GM12878 (cell line): ENCODE results near the gene BAZ1B. TPM values are rescaled to one million over a fixed set of nuclear protein-coding genes. Genes with fewer than 3 reads are reported as not detected.

Experiments
- ATAC-seq: fragments of 200-7000 bp; cut with Tn5 transposase; 3 replicates; pipeline ENCODE4 v1.9.1; 2020; ENCODE audit warnings: mild to moderate bottlenecking, moderate library complexity
- BruUV-seq: library from RNA; stranded (reverse); fragments of 400-500 nt; replicated peaks from 2 replicates; lab custom pipeline; 2021; lab: Mats Ljungman, UMichigan
- CTCF ChIA-PET: fragments of 300-600 bp; sonication (Branson Sonifier 250); formaldehyde crosslinking; extraction: SDS; loops from one replicate; lab custom pipeline; 2021; ENCODE audit warnings: inconsistent platforms; lab: Yijun Ruan, JAX
- POLR2A ChIA-PET: fragments of 350-600 bp; formaldehyde crosslinking; extraction: SDS; loops from one replicate; lab custom pipeline; 2021; ENCODE audit warnings: inconsistent platforms; lab: Charles Lee
- RAD21 ChIA-PET: fragments of 300-600 bp; sonication (Branson Sonifier 250); formaldehyde crosslinking; loops from one replicate; lab custom pipeline; 2023; ENCODE audit warnings: antibody characterized with exemption; ENCODE audit not compliant: unreplicated experiment; lab: Charles Lee
- SMC1A ChIA-PET: fragments of 300-600 bp; sonication (Branson Sonifier 250); formaldehyde crosslinking; loops from one replicate; lab custom pipeline; 2023; ENCODE audit not compliant: unreplicated experiment, uncharacterized antibody; lab: Charles Lee
- DNase-seq: peaks from one replicate; pipeline ENCODE4 v3.0.0-alpha.2; 2011; ENCODE audit warnings: low read depth, low spot score
- FAIRE-seq: peaks from 3 replicates; lab custom pipeline; 2011; peaks lifted over from hg19 to GRCh38; lab: Jason Lieb, UNC
- H2AFZ ChIP-seq: 2 replicates; pipeline ENCODE4 v1.6.0; 2011; ENCODE audit warnings: low read depth, low read length, control low read depth; ENCODE audit not compliant: control insufficient read depth
- H3K27ac ChIP-seq: 2 replicates; pipeline ENCODE4 v1.5.1; 2011; ENCODE audit warnings: control low read depth; ENCODE audit not compliant: control insufficient read depth, insufficient read depth
- H3K27me3 ChIP-seq, 2 experiments: replicated peaks in 1 of 2; 2 replicates each; pipeline versions ENCODE4 v1.6.0 to v1.6.1; 2011; ENCODE audit warnings: low read length in 1 of 2; ENCODE audit not compliant: control insufficient read depth in 2 of 2, insufficient read depth in 2 of 2
- H3K36me3 ChIP-seq, 2 experiments: 2 replicates each; pipeline ENCODE4 v1.5.1; 2011; ENCODE audit warnings: low read length in 1 of 2; ENCODE audit not compliant: control insufficient read depth in 2 of 2, insufficient read depth in 2 of 2
- H3K4me1 ChIP-seq: 2 replicates; pipeline ENCODE4 v1.6.1; 2011; ENCODE audit warnings: mild to moderate bottlenecking, low read length, moderate library complexity, mixed read lengths; ENCODE audit not compliant: control insufficient read depth, insufficient read depth
- H3K4me2 ChIP-seq: 2 replicates; pipeline ENCODE4 v1.6.0; 2011; ENCODE audit warnings: control low read depth; ENCODE audit not compliant: control insufficient read depth, insufficient read depth
- H3K4me3 ChIP-seq: fragments of 200-600 bp; sonication (generic); 2 replicates; pipeline ENCODE4 v1.5.1; 2016
- H3K79me2 ChIP-seq: 2 replicates; pipeline ENCODE4 v1.6.0; 2011; ENCODE audit warnings: low read length; ENCODE audit not compliant: control insufficient read depth, insufficient read depth
- H3K9ac ChIP-seq: 2 replicates; pipeline ENCODE4 v1.8.0; 2011; ENCODE audit warnings: low read length, control low read depth, mixed read lengths; ENCODE audit not compliant: control insufficient read depth, insufficient read depth
- H3K9me3 ChIP-seq: replicated peaks from 3 replicates; pipeline ENCODE4 v1.5.1; 2011; ENCODE audit warnings: mild to moderate bottlenecking, low read length; ENCODE audit not compliant: control insufficient read depth, insufficient read depth
- H4K20me1 ChIP-seq: 2 replicates; pipeline ENCODE4 v1.6.0; 2011; ENCODE audit not compliant: control insufficient read depth, insufficient read depth
- CEBPB ChIP-seq, 2 experiments: fragments of 150-350 bp in 1 of 2; IDR thresholded peaks; 2 replicates each; pipeline ENCODE4 v1.6.1; 2012 to 2014; ENCODE audit warnings: low read depth in 2 of 2, low read length in 2 of 2, borderline replicate concordance in 1 of 2, inconsistent platforms in 1 of 2
- ESRRA ChIP-seq: IDR thresholded peaks from 2 replicates; pipeline ENCODE4 v1.6.1; 2012; ENCODE audit warnings: mild to moderate bottlenecking, low read length, improper control_type of control experiment
- NFYB ChIP-seq: IDR thresholded peaks from 2 replicates; pipeline ENCODE4 v1.6.1; 2011; ENCODE audit warnings: low read depth, mild to moderate bottlenecking, low read length, improper control_type of control experiment, moderate library complexity; ENCODE audit not compliant: insufficient read depth
- PRDM15 ChIP-seq: fragments of 450-650 bp; formaldehyde crosslinking; IDR thresholded peaks from 2 replicates; pipeline ENCODE4 v1.4.0; 2020; ENCODE audit warnings: mild to moderate bottlenecking, moderate library complexity
- RELB ChIP-seq: fragments of 450-650 bp; IDR thresholded peaks from 2 replicates; pipeline ENCODE4 v1.6.1; 2017; ENCODE audit warnings: low read depth, mild to moderate bottlenecking, moderate library complexity
- TCF7 ChIP-seq: IDR thresholded peaks from 2 replicates; pipeline ENCODE4 v1.6.1; 2014; ENCODE audit warnings: antibody characterized with exemption, borderline replicate concordance
- YY1 ChIP-seq: IDR thresholded peaks from 2 replicates; pipeline ENCODE4 v1.6.1; 2011; ENCODE audit warnings: low read depth, mild to moderate bottlenecking, low read length
- WGBS: methylation state at CpG from one replicate; pipeline ENCODE4 v1.1.6; 2016; ENCODE audit warnings: low lambda C conversion rate; ENCODE audit not compliant: insufficient replicate concordance, insufficient coverage; ENCODE audit errors: missing lambda C conversion rate; 5-methylcytosine and 5-hydroxymethylcytosine counted together
- in situ Hi-C: fragments of 300-500 bp; cut with MboI; formaldehyde crosslinking; loops from 9 replicates; pipeline ENCODE4 v1.14.3; 2018; ENCODE audit warnings: mixed read lengths
- intact Hi-C: fragments of 100-400 bp; cut with micrococcal nuclease; formaldehyde crosslinking; loops from one replicate; pipeline ENCODE4 v1.14.2; 2022; ENCODE audit not compliant: unreplicated experiment
- polyA plus RNA-seq, 11 experiments: library from polyadenylated mRNA; depleted of rRNA in 4 of 11; unstranded in 6 of 11; stranded (reverse) in 5 of 11; fragments of >200 nt; fragmentation: Nextera tagmentation in 4 of 11; fragmentation: Illumina TruSeq in 1 of 11; extraction: Ambion mirVana in 4 of 11; extraction: Trizol in 1 of 11; gene quantifications; 1 replicate in 1 of 11; 2 replicates in 10 of 11; pipeline versions ENCODE4 v1.2.1 to v1.2.3, GENCODE V29; 2011 to 2016; ENCODE audit warnings: inconsistent platforms in 2 of 11, missing spikeins in 2 of 11, low read depth in 1 of 11
- total RNA-seq, 4 experiments: library from RNA; depleted of rRNA in 3 of 4; stranded (reverse); fragments of >200 nt in 3 of 4; fragmentation: Illumina TruSeq in 1 of 4; extraction: Trizol in 1 of 4; gene quantifications; 2 replicates each; pipeline versions ENCODE4 v1.2.1 to v1.2.3, GENCODE V29; 2013 to 2021
- TF ChIP-seq, protein P1 (sequence below): IDR thresholded peaks from 2 replicates; pipeline ENCODE4 v1.6.1; 2011; ENCODE audit warnings: low read depth, mild to moderate bottlenecking, low read length, moderate library complexity, borderline replicate concordance; ENCODE audit errors: extremely low read depth
- TF ChIP-seq, protein P2 (sequence below): fragments of 450-650 bp; IDR thresholded peaks from 2 replicates; pipeline ENCODE4 v1.6.1; 2017; ENCODE audit warnings: antibody characterized with exemption, mild to moderate bottlenecking, moderate library complexity
- TF ChIP-seq, protein P3 (sequence below), 3 experiments: IDR thresholded peaks in 2 of 3; conservative IDR thresholded peaks in 1 of 3; 2 replicates each; pipeline ENCODE4 v1.5.1; 2011; ENCODE audit warnings: low read depth in 3 of 3, low read length in 3 of 3, mild to moderate bottlenecking in 3 of 3, control low read depth in 2 of 3, moderate library complexity in 2 of 3, inconsistent platforms in 1 of 3, mixed read lengths in 1 of 3; ENCODE audit not compliant: control insufficient read depth in 2 of 3, insufficient read depth in 1 of 3; ENCODE audit errors: extremely low read depth in 1 of 3

The BAZ1B gene
- total and polyA plus RNA-seq, 10 of the 15 experiments (the other 5 are each of a cell fraction or from before 2014, with no cell fraction given), result 14.0 to 77.4 (median 36.2) TPM

GRCh38 chr7:73447121-73447733, 74.9 kb downstream of the BAZ1B start:
- no peak overlapping the region for H2AFZ ChIP-seq
- H4K20me1 ChIP-seq, result peaks cover 4% of the 10 kb centered on the region; the same call in 1 of the 2 replicates
- ChIA-PET RAD21 (no interaction called here), SMC1A (interaction anchor here (0.6 kb wide), 1 partner anchor 623 kb away, joined by 3 read pairs; no protein-coding TSS in a partner anchor), CTCF (interaction anchor here (4.4 kb wide), 1 partner anchor 123 kb away, joined by 16 read pairs; no protein-coding TSS in a partner anchor), POLR2A (no interaction called here)
- H3K79me2 ChIP-seq, result no peaks in the 10 kb centered on the region
- H3K4me3 ChIP-seq, result no peak overlapping the region
- WGBS, result 100% methylated on average over 5 of the region's 5 CpGs
- no peak overlapping the region for H3K27ac ChIP-seq
- ATAC-seq (no peak), DNase-seq (no peak), FAIRE-seq (no peak)
- BruUV-seq, result no TSS peak
- in situ Hi-C loops (no loop called here), intact Hi-C loops (no loop called here)
- H3K27me3 ChIP-seq, result no peaks in the 10 kb centered on the region
- no peaks in the 10 kb centered on the region for H3K9me3 ChIP-seq
- H3K36me3 ChIP-seq, result peaks cover 44 to 66% of the 10 kb centered on the region in 2 experiments
- no peak overlapping the region for H3K4me2 ChIP-seq
- H3K9ac ChIP-seq, result no peak overlapping the region
- H3K4me1 ChIP-seq, result no peaks in the 10 kb centered on the region
- no peak for TF ChIP-seq PRDM15 (CRISPR knock-in tag)
- TF ChIP-seq, protein P1, sequence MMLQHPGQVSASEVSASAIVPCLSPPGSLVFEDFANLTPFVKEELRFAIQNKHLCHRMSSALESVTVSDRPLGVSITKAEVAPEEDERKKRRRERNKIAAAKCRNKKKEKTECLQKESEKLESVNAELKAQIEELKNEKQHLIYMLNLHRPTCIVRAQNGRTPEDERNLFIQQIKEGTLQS, result no peak
- TF ChIP-seq, protein P2, sequence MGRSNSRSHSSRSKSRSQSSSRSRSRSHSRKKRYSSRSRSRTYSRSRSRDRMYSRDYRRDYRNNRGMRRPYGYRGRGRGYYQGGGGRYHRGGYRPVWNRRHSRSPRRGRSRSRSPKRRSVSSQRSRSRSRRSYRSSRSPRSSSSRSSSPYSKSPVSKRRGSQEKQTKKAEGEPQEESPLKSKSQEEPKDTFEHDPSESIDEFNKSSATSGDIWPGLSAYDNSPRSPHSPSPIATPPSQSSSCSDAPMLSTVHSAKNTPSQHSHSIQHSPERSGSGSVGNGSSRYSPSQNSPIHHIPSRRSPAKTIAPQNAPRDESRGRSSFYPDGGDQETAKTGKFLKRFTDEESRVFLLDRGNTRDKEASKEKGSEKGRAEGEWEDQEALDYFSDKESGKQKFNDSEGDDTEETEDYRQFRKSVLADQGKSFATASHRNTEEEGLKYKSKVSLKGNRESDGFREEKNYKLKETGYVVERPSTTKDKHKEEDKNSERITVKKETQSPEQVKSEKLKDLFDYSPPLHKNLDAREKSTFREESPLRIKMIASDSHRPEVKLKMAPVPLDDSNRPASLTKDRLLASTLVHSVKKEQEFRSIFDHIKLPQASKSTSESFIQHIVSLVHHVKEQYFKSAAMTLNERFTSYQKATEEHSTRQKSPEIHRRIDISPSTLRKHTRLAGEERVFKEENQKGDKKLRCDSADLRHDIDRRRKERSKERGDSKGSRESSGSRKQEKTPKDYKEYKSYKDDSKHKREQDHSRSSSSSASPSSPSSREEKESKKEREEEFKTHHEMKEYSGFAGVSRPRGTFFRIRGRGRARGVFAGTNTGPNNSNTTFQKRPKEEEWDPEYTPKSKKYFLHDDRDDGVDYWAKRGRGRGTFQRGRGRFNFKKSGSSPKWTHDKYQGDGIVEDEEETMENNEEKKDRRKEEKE, result no peak
- no peak for TF ChIP-seq ESRRA
- TF ChIP-seq NFYB, result no peak
- TF ChIP-seq RELB, result no peak
- TF ChIP-seq, protein P3, sequence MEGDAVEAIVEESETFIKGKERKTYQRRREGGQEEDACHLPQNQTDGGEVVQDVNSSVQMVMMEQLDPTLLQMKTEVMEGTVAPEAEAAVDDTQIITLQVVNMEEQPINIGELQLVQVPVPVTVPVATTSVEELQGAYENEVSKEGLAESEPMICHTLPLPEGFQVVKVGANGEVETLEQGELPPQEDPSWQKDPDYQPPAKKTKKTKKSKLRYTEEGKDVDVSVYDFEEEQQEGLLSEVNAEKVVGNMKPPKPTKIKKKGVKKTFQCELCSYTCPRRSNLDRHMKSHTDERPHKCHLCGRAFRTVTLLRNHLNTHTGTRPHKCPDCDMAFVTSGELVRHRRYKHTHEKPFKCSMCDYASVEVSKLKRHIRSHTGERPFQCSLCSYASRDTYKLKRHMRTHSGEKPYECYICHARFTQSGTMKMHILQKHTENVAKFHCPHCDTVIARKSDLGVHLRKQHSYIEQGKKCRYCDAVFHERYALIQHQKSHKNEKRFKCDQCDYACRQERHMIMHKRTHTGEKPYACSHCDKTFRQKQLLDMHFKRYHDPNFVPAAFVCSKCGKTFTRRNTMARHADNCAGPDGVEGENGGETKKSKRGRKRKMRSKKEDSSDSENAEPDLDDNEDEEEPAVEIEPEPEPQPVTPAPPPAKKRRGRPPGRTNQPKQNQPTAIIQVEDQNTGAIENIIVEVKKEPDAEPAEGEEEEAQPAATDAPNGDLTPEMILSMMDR (IDR thresholded peaks at IDR 0.05 in 2 of 3, conservative IDR thresholded peaks at IDR 0.05 in 1 of 3; ENCODE audit: control insufficient read depth in 2 of 3, extremely low read depth in 1 of 3, insufficient read depth in 1 of 3, low read depth in 3 of 3, low read length in 3 of 3), result no peak
- no peak for TF ChIP-seq TCF7
- no peak for TF ChIP-seq YY1
- TF ChIP-seq CEBPB (IDR thresholded peaks at IDR 0.05; ENCODE audit: borderline replicate concordance in 1 of 2, low read depth in 2 of 2, low read length in 2 of 2), result no peak
